Measurements from ENCODE around the gene KARS1. TPM values are rescaled to one million over a fixed set of nuclear protein-coding genes. Genes with fewer than 3 reads are reported as not detected.

KARS1 gene
- total RNA-seq, 4 donors from 2014 or later = 85.7 to 130 (median 123) TPM

GRCh38 chr16:75640598-75640997 is 6.9 kb downstream of the KARS1 start:
- intact Hi-C loops (cut with DNase I) = no loop called here
- H3K36me3 ChIP-seq = peaks cover 20 to 95% (median 57%) of the 10 kb centered on the region in 3 donors
- 80 to 89% methylated on average over 3 to 6 of the region's 6 CpGs for WGBS, 2 donors
- no peak overlapping the region for H3K27ac ChIP-seq
- H3K9me3 ChIP-seq = no peaks in the 10 kb centered on the region
- DNase-seq = no peak
- TF ChIP-seq POLR2A (IDR thresholded peaks at IDR 0.05) = no peak
- TF ChIP-seq CTCF (IDR thresholded peaks at IDR 0.05) = no peak
- no peaks in the 10 kb centered on the region for H3K27me3 ChIP-seq
- no peak overlapping the region for H3K4me3 ChIP-seq
- H3K4me1 ChIP-seq = peaks cover 6 to 21% (median 10%) of the 10 kb centered on the region in 3 donors

DNA sequence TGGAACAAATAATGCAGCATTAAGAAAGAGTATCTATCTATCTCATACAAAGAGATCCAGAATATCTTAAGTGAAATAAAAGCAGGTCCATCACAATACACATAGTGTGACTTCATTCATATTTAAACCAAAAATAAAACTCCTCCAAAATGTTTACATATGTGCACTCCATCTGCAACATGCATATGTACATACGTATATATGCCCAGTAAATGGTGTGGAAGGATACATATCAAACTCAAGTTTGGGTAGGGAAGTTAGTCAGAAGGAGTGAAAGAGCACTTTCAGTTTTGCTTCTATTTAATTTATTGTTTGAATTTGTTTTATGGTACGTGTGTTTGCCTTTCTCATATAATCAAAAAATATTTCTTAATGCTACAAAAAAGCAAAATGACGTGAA is 12.4 kb downstream of the KARS1 start:
- H3K9me3 ChIP-seq = no peaks in the 10 kb centered on the region
- H3K27ac ChIP-seq = no peak overlapping the region
- intact Hi-C loops (cut with DNase I) = no loop called here
- no peak for DNase-seq
- TF ChIP-seq CTCF (IDR thresholded peaks at IDR 0.05) (no peak), POLR2A (IDR thresholded peaks at IDR 0.05) (no peak)
- H3K36me3 ChIP-seq = peaks cover 47 to 100% (median 89%) of the 10 kb centered on the region in 3 donors
- 82% methylated on average over 3 of the region's 3 CpGs for WGBS, 2 donors
- no peaks in the 10 kb centered on the region for H3K4me1 ChIP-seq
- no peaks in the 10 kb centered on the region for H3K27me3 ChIP-seq
- no peak overlapping the region for H3K4me3 ChIP-seq

GRCh38 chr16:75632857-75633256 is 14.6 kb downstream of the KARS1 start:
- Histone ChIP-seq H3K4me3 (no peak overlapping the region), H3K9me3 (no peaks in the 10 kb centered on the region), H3K27me3 (no peaks in the 10 kb centered on the region), H3K4me1 (peaks cover 0 to 8% (median 0%) of the 10 kb centered on the region in 3 donors), H3K36me3 (peaks cover 50 to 100% (median 88%) of the 10 kb centered on the region in 3 donors), H3K27ac (no peak overlapping the region)
- no peak for DNase-seq
- TF ChIP-seq CTCF (IDR thresholded peaks at IDR 0.05) (no peak), POLR2A (IDR thresholded peaks at IDR 0.05) (no peak)
- WGBS, 2 donors = 83 to 90% methylated on average over 8 of the region's 8 CpGs
- intact Hi-C loops (cut with DNase I) = no loop called here

DNA sequence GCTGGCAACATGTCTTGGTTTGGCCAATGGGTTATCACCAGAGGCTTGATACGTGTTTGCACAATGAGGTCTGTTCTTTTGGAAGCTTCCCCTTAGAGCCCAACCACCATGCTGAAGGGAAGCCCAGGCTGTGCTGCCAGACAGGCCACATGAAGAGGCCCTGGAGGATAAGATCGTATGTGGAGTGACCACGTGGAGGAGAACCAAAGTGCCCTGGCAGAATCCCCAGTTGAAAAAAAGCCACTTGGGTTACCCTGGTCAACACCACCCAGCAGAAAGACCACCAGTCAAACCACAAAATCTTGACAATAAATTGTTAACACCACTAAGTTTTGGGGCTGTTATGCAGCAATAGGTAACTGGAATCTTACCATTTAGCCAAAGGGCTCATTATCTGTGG is 17.4 kb downstream of the KARS1 start:
- WGBS, 2 donors = 84 to 85% methylated on average over 3 of the region's 3 CpGs
- intact Hi-C loops (cut with DNase I) = no loop called here
- DNase-seq = no peak
- no peak overlapping the region for H3K4me3 ChIP-seq
- H3K36me3 ChIP-seq = peaks cover 39 to 100% (median 78%) of the 10 kb centered on the region in 3 donors
- H3K9me3 ChIP-seq = no peaks in the 10 kb centered on the region
- TF ChIP-seq POLR2A (IDR thresholded peaks at IDR 0.05) (no peak), CTCF (IDR thresholded peaks at IDR 0.05) (no peak)
- no peak overlapping the region for H3K27ac ChIP-seq
- H3K27me3 ChIP-seq = no peaks in the 10 kb centered on the region
- H3K4me1 ChIP-seq = peaks cover 0 to 8% (median 0%) of the 10 kb centered on the region in 3 donors

DNA sequence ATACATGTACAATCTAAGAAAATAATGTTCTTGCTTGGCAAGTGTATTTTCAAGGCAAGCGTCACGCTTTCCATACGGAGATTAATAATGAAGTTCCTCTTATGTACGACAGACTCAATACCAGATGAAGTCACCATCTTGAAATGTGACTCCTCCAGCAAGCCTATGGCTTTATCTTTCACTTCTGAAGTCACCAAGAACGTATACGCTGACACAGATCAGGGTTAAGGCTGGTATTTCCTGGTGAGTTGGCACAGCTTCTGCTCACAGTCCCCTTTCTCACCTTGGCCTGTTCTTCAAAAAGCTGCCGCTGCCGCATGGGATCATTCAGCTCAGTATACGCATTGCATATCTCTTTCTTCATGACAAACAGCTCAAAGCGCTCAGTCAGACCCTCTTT is 18.3 kb downstream of the KARS1 start:
- Histone ChIP-seq H3K4me1 (peaks cover 0 to 8% (median 0%) of the 10 kb centered on the region in 3 donors), H3K4me3 (no peak overlapping the region), H3K27ac (no peak overlapping the region), H3K9me3 (no peaks in the 10 kb centered on the region), H3K36me3 (peaks cover 35 to 91% (median 69%) of the 10 kb centered on the region in 3 donors), H3K27me3 (no peaks in the 10 kb centered on the region)
- 89 to 94% methylated on average over 10 of the region's 10 CpGs for WGBS, 2 donors
- TF ChIP-seq POLR2A (IDR thresholded peaks at IDR 0.05) (no peak), CTCF (IDR thresholded peaks at IDR 0.05) (no peak)
- intact Hi-C loops (cut with DNase I) = no loop called here
- no peak for DNase-seq
